Brain microvascular endothelial cell (primary cell): ENCODE results near the gene SYNE1.
A peak's percentile ranks its signal among the peaks of the same experiment; 100 is the strongest.
"Not testable (repeated sequence)": the region's sequence is repeated elsewhere in the genome, so short reads cannot be mapped to it uniquely, and the experiment has no call there.

Source experiments
- DNase-seq: peaks from one replicate; pipeline ENCODE4 v3.0.0-alpha.2; 2020
- H3K27ac ChIP-seq: fragments of 250-450 bp; sonication (Bioruptor Pico); 2 replicates; pipeline ENCODE4 v1.5.1; 2020; ENCODE audit warnings: mild to moderate bottlenecking, moderate library complexity
- H3K27me3 ChIP-seq: fragments of 250-450 bp; sonication (Bioruptor Pico); replicated peaks from 2 replicates; pipeline ENCODE4 v1.5.1; 2020; ENCODE audit warnings: mild to moderate bottlenecking
- H3K36me3 ChIP-seq: fragments of 250-450 bp; sonication (Bioruptor Pico); replicated peaks from 2 replicates; pipeline ENCODE4 v1.5.1; 2020; ENCODE audit warnings: mild to moderate bottlenecking
- H3K4me3 ChIP-seq: 2 replicates; pipeline ENCODE4 v1.5.1; 2011; ENCODE audit warnings: low read depth, mild to moderate bottlenecking, control low read depth, low read length, moderate library complexity
- CTCF ChIP-seq: IDR thresholded peaks from 2 replicates; pipeline ENCODE4 v1.5.1; 2011; ENCODE audit warnings: low read depth, mild to moderate bottlenecking, moderate library complexity, low read length, control low read depth, inconsistent platforms; ENCODE audit errors: missing control alignments
- in situ Hi-C: cut with HindIII; loops from 2 replicates; pipeline ENCODE4 v1.10.0; 2017; ENCODE audit warnings: low sequenced_read_pairs, low pct_ligation_motif_present

The SYNE1 gene

GRCh38 chr6:152341596-152341995, 295.6 kb downstream of the SYNE1 start:
- no peaks in the 10 kb centered on the region for H3K27me3 ChIP-seq
- peaks cover 51% of the 10 kb centered on the region for H3K36me3 ChIP-seq
- TF ChIP-seq CTCF, result no peak
- DNase-seq, result no peak
- no peak overlapping the region for H3K27ac ChIP-seq
- H3K4me3 ChIP-seq, result no peak overlapping the region
- in situ Hi-C loops, result no loop called here

GRCh38 chr6:152338335-152339125, 298.6 kb downstream of the SYNE1 start:
- no peak overlapping the region for H3K27ac ChIP-seq
- peaks cover 55% of the 10 kb centered on the region for H3K36me3 ChIP-seq
- H3K4me3 ChIP-seq, result no peak overlapping the region
- DNase-seq, result peak; percentile 39
- in situ Hi-C loops, result no loop called here
- no peaks in the 10 kb centered on the region for H3K27me3 ChIP-seq
- peak; percentile 97 for TF ChIP-seq CTCF

- Histone ChIP-seq H3K4me3 (no peak overlapping the region), H3K27me3 (no peaks in the 10 kb centered on the region), H3K27ac (no peak overlapping the region), H3K36me3 (peaks cover 50% of the 10 kb centered on the region)
- in situ Hi-C loops, result no loop called here
- TF ChIP-seq CTCF, result no peak
- no peak for DNase-seq
Measured at GRCh38 chr6:152334555-152334954, 302.6 kb downstream of the SYNE1 start.

GRCh38 chr6:152330961-152331360, 306.2 kb downstream of the SYNE1 start:
- TF ChIP-seq CTCF, result no peak
- peaks cover 30% of the 10 kb centered on the region for H3K36me3 ChIP-seq
- DNase-seq, result no peak
- in situ Hi-C loops, result no loop called here
- no peak overlapping the region for H3K4me3 ChIP-seq
- H3K27me3 ChIP-seq, result no peaks in the 10 kb centered on the region
- H3K27ac ChIP-seq, result no peak overlapping the region

GRCh38 chr6:152329638-152330448, 307.3 kb downstream of the SYNE1 start:
- in situ Hi-C loops, result no loop called here
- no peak overlapping the region for H3K4me3 ChIP-seq
- DNase-seq, result no peak
- TF ChIP-seq CTCF, result no peak
- H3K36me3 ChIP-seq, result peaks cover 34% of the 10 kb centered on the region
- no peaks in the 10 kb centered on the region for H3K27me3 ChIP-seq
- H3K27ac ChIP-seq, result no peak overlapping the region

- in situ Hi-C loops, H3K27me3 ChIP-seq: not testable (repeated sequence)
- peaks cover 39% of the 10 kb centered on the region for H3K36me3 ChIP-seq
Measured at GRCh38 chr6:152328200-152328599, 309.0 kb downstream of the SYNE1 start.

More at GRCh38 chr6:152328200-152328599, 309.0 kb downstream of the SYNE1 start:
- DNase-seq, H3K27ac ChIP-seq, H3K4me3 ChIP-seq: not testable (repeated sequence)
